Mucosa of descending colon (tissue), 3 donors: ENCODE measurements around the gene PLA2G6. TPM values are rescaled to one million over a fixed set of nuclear protein-coding genes. Genes with fewer than 3 reads are reported as not detected.

Experiments
- ATAC-seq: fragments of 200-7000 bp; cut with Tn5 transposase; one replicate; pipeline ENCODE4 v1.9.1; 2020; ENCODE audit warnings: mild to moderate bottlenecking, moderate library complexity
- DNase-seq, 3 donors: peaks; one replicate each; pipeline ENCODE4 v3.0.0-alpha.2; 2020
- H3K36me3 ChIP-seq: fragments of 200-600 bp; one replicate; pipeline ENCODE4 v1.8.0; 2021; ENCODE audit warnings: low read depth, mild to moderate bottlenecking
- H3K4me1 ChIP-seq: fragments of 200-600 bp; one replicate; pipeline ENCODE4 v1.8.0; 2021; ENCODE audit warnings: low read depth, mild to moderate bottlenecking
- H3K4me3 ChIP-seq: fragments of 200-600 bp; one replicate; pipeline ENCODE4 v1.8.0; 2021; ENCODE audit warnings: mild to moderate bottlenecking
- H3K9me3 ChIP-seq: fragments of 200-600 bp; one replicate; pipeline ENCODE4 v1.8.0; 2021; ENCODE audit warnings: mild to moderate bottlenecking
- CTCF ChIP-seq: fragments of 200-600 bp; IDR thresholded peaks from one replicate; pipeline ENCODE4 v1.8.0; 2022; ENCODE audit warnings: antibody characterized with exemption, mild to moderate bottlenecking
- intact Hi-C, 2 donors: fragments of 100-400 bp; cut with DNase I in 1 of 2; cut with micrococcal nuclease in 1 of 2; formaldehyde crosslinking; loops; one replicate each; pipeline versions ENCODE4 v1.11.0 to v1.11.1; 2022; cut with DNase I, micrococcal nuclease
- total RNA-seq, 3 donors: library from RNA; stranded (reverse); fragmentation: NEBNext Ultra II Directional in 2 of 3; extraction: Animal tissue kit (Norgen Biotek cat#: 25700) in 2 of 3; gene quantifications; one replicate each; pipeline versions ENCODE4 v1.2.1 to v1.2.4, GENCODE V29; 2021 to 2023
- donor health status: DM: no; HTN: no; CAD: no; lungs with moderate emphysema.
- donor health status: DM: no; HTN: no; CAD: no.
- donor health status: DM: no; HTN: yes; CAD: no.

Gene PLA2G6
- total RNA-seq, 3 donors from 2014 or later = 28.5 to 38.7 (median 35.9) TPM

DNA sequence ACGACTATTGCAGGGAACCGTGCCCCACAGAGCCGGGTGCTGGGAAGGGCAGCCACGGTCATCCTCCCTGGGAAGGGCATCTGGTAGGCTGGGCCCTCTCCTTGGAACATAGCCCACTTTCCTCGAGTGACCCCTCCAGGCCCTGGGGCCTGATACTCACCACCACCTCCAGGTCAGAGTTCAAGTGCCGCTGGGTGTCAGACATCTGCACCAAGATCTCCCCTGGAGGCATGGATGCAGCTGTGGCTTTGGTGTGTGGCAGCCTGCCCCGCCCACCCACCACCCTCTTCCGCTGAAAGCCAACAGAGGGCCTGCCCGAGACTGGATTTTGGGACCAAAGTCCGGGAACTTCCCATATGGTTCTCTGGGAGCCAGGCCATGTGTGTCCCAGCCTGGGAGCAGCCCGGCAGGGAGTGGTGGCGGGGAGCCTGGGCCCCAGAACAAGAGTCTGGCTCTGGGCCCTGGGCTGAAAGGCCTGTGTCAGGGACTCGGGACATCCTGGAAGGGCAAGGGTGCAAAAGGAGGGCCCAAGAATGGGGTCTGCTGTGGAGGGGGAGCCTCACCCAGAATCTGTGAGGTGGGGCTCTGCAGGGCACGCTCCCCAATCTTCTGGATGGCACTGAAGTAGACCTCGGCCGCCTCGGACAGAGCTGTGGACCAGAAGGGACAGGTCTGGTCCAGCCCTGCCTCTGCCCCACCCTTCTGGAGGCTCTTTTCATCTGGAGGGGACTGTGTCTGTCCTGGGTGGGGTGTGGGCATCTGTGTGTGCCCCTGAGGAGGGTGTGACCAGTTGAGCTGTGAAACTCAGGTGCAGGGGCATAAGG lies 73.7 kb downstream of the PLA2G6 start:
- ATAC-seq = peak; percentile 70
- peaks cover 36% of the 10 kb centered on the region for H3K4me1 ChIP-seq

GRCh38 chr22:38106814-38107578 lies 74.6 kb downstream of the PLA2G6 start:
- intact Hi-C loops = no loop called here
- no peaks in the 10 kb centered on the region for H3K36me3 ChIP-seq
- DNase-seq = peak in 1 of 3 donors; percentile 42
- no peaks in the 10 kb centered on the region for H3K9me3 ChIP-seq
- no peak overlapping the region for H3K4me3 ChIP-seq
- no peak for TF ChIP-seq CTCF
- H3K4me1 ChIP-seq = peaks cover 33% of the 10 kb centered on the region
- ATAC-seq = no peak

More for the DNA sequence above, 73.7 kb downstream of the PLA2G6 start:
- Histone ChIP-seq H3K9me3 (no peaks in the 10 kb centered on the region), H3K36me3 (no peaks in the 10 kb centered on the region), H3K4me3 (no peak overlapping the region)
- intact Hi-C loops = no loop called here
- DNase-seq = peak; percentile 87 to 90 (median 89)
- TF ChIP-seq CTCF = no peak

GRCh38 chr22:38104084-38104483 lies 77.5 kb downstream of the PLA2G6 start:
- TF ChIP-seq CTCF = no peak
- Histone ChIP-seq H3K4me3 (no peak overlapping the region), H3K36me3 (no peaks in the 10 kb centered on the region), H3K4me1 (peaks cover 13% of the 10 kb centered on the region), H3K9me3 (no peaks in the 10 kb centered on the region)
- DNase-seq = peak in 1 of 3 donors; percentile 7
- ATAC-seq = no peak
- intact Hi-C loops = no loop called here

- intact Hi-C loops = no loop called here
- TF ChIP-seq CTCF = no peak
- no peaks in the 10 kb centered on the region for H3K36me3 ChIP-seq
Measured at GRCh38 chr22:38103641-38104040, 78.0 kb downstream of the PLA2G6 start.

DNA sequence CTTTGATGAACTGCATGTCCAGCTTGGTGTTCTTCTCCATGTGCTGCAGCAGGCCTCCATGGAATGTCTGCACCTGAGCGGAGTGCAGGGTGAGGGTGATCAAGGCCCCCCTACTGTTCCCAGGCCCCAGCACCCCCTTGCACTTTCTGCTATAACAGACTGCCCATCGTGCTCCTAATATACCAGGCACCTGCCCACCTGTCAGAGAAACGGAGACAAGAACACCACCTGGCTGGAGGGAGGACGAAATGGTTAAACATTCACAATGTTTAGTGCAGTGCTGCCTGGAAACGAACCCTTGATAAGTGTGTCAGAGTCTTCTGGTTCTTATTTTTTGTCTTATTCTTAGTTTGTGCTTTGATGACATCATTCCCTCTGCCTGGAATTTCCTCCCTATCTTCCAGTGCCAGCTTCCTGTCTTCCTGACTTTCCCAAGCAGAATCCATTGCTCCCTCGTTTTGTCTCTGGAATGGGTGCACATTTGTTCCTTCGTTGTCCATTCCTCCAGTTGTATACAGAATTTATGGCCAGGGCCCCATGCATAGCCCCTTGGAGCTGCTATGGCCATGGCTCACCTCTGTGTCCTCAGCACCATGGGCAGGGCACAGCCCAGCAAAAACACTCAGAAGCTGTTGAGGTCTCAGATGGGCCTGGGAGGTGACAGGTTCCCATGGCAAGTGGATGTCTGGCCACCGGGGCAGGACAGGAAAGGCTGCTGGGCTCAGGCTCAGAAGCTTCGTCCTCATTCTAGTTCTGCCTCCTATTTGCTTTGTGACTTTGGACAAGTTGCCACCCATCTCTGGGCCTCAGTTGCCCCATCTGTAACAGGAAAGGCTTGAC lies 83.0 kb downstream of the PLA2G6 start:
- no peaks in the 10 kb centered on the region for H3K9me3 ChIP-seq
- H3K36me3 ChIP-seq = no peaks in the 10 kb centered on the region
- no peak for TF ChIP-seq CTCF
- DNase-seq = peak in 1 of 3 donors; percentile 16
- intact Hi-C loops = no loop called here
- H3K4me3 ChIP-seq = no peak overlapping the region
- peak; percentile 59 for ATAC-seq
- H3K4me1 ChIP-seq = no peaks in the 10 kb centered on the region

More at GRCh38 chr22:38103641-38104040, 78.0 kb downstream of the PLA2G6 start:
- DNase-seq (peak in 1 of 3 donors; percentile 0), ATAC-seq (no peak)
- H3K4me3 ChIP-seq = no peak overlapping the region
- H3K9me3 ChIP-seq = no peaks in the 10 kb centered on the region
- H3K4me1 ChIP-seq = peaks cover 10% of the 10 kb centered on the region
